Neural cell (in vitro differentiated cells): ENCODE results near the gene HEBP2. TPM values are rescaled to one million over a fixed set of nuclear protein-coding genes. Genes with fewer than 3 reads are reported as not detected.

Source experiments
- H2AFZ ChIP-seq: fragments of 200-600, 300-800 bp; sonication (generic), shearing (Covaris generic); 2 replicates; pipeline ENCODE4 v1.6.0; 2014; ENCODE audit warnings: low read depth, mild to moderate bottlenecking, antibody characterized with exemption, low read length, moderate library complexity
- H3F3A ChIP-seq: fragments of 200-600 bp; shearing (Covaris generic); 2 replicates; pipeline ENCODE4 v1.6.1; 2016; ENCODE audit warnings: mild to moderate bottlenecking, moderate library complexity, mixed read lengths, antibody characterized with exemption, low read length; ENCODE audit not compliant: insufficient read depth, poor library complexity, severe bottlenecking
- H3K27ac ChIP-seq: fragments of 200-600, 300-800 bp; sonication (generic), shearing (Covaris generic); 2 replicates; pipeline ENCODE4 v1.5.1; 2014; ENCODE audit warnings: mild to moderate bottlenecking, low read length, moderate library complexity
- H3K27me3 ChIP-seq: fragments of 300-800, 200-600 bp; sonication (generic), shearing (Covaris generic); 2 replicates; pipeline ENCODE4 v1.6.0; 2014; ENCODE audit warnings: mild to moderate bottlenecking, low read depth, low read length, moderate library complexity; ENCODE audit not compliant: insufficient read depth
- H3K36me3 ChIP-seq: fragments of 300-800, 200-600 bp; sonication (generic), shearing (Covaris generic); 2 replicates; pipeline ENCODE4 v1.5.1; 2014; ENCODE audit warnings: mild to moderate bottlenecking, antibody characterized with exemption, low read length, moderate library complexity; ENCODE audit not compliant: insufficient read depth
- H3K4me2 ChIP-seq: fragments of 300-800, 200-600 bp; sonication (generic), shearing (Covaris generic); 2 replicates; pipeline ENCODE4 v1.6.0; 2014; ENCODE audit warnings: mild to moderate bottlenecking, low read length
- H3K4me3 ChIP-seq: fragments of 300-800, 200-600 bp; sonication (generic), shearing (Covaris generic); 2 replicates; pipeline ENCODE4 v1.5.1; 2014; ENCODE audit warnings: mild to moderate bottlenecking, low read length, moderate library complexity
- H3K79me2 ChIP-seq: fragments of 200-600 bp; shearing (Covaris generic); replicated peaks from 2 replicates; pipeline ENCODE4 v1.6.0; 2014; ENCODE audit warnings: mild to moderate bottlenecking, low read length, moderate library complexity; ENCODE audit not compliant: insufficient read depth
- H3K9ac ChIP-seq: fragments of 300-800, 200-600 bp; sonication (generic), shearing (Covaris generic); 2 replicates; pipeline ENCODE4 v1.6.1; 2016; ENCODE audit warnings: mild to moderate bottlenecking, low read length, mixed read lengths
- H3K9me2 ChIP-seq: fragments of 200-600 bp; shearing (Covaris generic); 2 replicates; pipeline ENCODE4 v1.6.1; 2016; ENCODE audit warnings: mild to moderate bottlenecking, low read length, mixed read lengths; ENCODE audit not compliant: insufficient read depth
- H3K9me3 ChIP-seq: fragments of 200-600, 300-800 bp; sonication (generic), shearing (Covaris generic); 2 replicates; pipeline ENCODE4 v1.6.1; 2016; ENCODE audit warnings: mild to moderate bottlenecking, mixed run types, low read length, moderate library complexity, mixed read lengths
- H4K20me1 ChIP-seq: fragments of 200-600 bp; shearing (Covaris generic); 2 replicates; pipeline ENCODE4 v1.6.1; 2016; ENCODE audit warnings: mild to moderate bottlenecking, mixed run types; ENCODE audit not compliant: insufficient read depth
- EP300 ChIP-seq: fragments of 450-650 bp; conservative IDR thresholded peaks from 2 replicates; pipeline ENCODE4 v1.6.1; 2014; ENCODE audit warnings: antibody characterized with exemption, mild to moderate bottlenecking, moderate library complexity; ENCODE audit not compliant: poor library complexity, severe bottlenecking
- EZH2 ChIP-seq: fragments of 200-600, 300-800 bp; shearing (Covaris generic), sonication (generic); IDR thresholded peaks from 2 replicates; pipeline ENCODE4 v1.6.1; 2014; ENCODE audit warnings: antibody characterized with exemption, low read length, borderline replicate concordance, mild to moderate bottlenecking; ENCODE audit not compliant: insufficient read depth, poor library complexity, severe bottlenecking
- MXI1 ChIP-seq: fragments of 450-650 bp; conservative IDR thresholded peaks from 2 replicates; pipeline ENCODE4 v1.6.1; 2014; ENCODE audit warnings: antibody characterized with exemption, mild to moderate bottlenecking; ENCODE audit not compliant: poor library complexity, severe bottlenecking
- POLR2AphosphoS5 ChIP-seq: IDR thresholded peaks from 2 replicates; pipeline ENCODE4 v1.6.1; 2012
- RAD21 ChIP-seq: fragments of 450-650 bp; conservative IDR thresholded peaks from 2 replicates; pipeline ENCODE4 v1.6.1; 2014; ENCODE audit warnings: antibody characterized with exemption, mild to moderate bottlenecking, moderate library complexity
- SMC3 ChIP-seq: fragments of 450-650 bp; conservative IDR thresholded peaks from 2 replicates; pipeline ENCODE4 v1.6.1; 2014; ENCODE audit warnings: antibody characterized with exemption, mild to moderate bottlenecking, moderate library complexity; ENCODE audit not compliant: poor library complexity
- TAF1 ChIP-seq: IDR thresholded peaks from 2 replicates; pipeline ENCODE4 v1.6.1; 2012; ENCODE audit warnings: low read depth
- polyA plus RNA-seq: library from polyadenylated mRNA; depleted of rRNA; stranded (reverse); fragments of >200 nt; gene quantifications from 2 replicates; pipeline ENCODE4 v1.2.3, GENCODE V29; 2014
- TF ChIP-seq, protein P1 (sequence below): fragments of 450-650 bp; IDR thresholded peaks from 2 replicates; pipeline ENCODE4 v1.5.1; 2014; ENCODE audit warnings: antibody characterized with exemption, mild to moderate bottlenecking, moderate library complexity; ENCODE audit not compliant: poor library complexity, severe bottlenecking
- TF ChIP-seq, protein P2 (sequence below): IDR thresholded peaks from 2 replicates; pipeline ENCODE4 v1.6.1; 2012; ENCODE audit warnings: borderline replicate concordance

The HEBP2 gene
- polyA plus RNA-seq, 1 donor from 2014 or later, result 3.0 TPM

DNA sequence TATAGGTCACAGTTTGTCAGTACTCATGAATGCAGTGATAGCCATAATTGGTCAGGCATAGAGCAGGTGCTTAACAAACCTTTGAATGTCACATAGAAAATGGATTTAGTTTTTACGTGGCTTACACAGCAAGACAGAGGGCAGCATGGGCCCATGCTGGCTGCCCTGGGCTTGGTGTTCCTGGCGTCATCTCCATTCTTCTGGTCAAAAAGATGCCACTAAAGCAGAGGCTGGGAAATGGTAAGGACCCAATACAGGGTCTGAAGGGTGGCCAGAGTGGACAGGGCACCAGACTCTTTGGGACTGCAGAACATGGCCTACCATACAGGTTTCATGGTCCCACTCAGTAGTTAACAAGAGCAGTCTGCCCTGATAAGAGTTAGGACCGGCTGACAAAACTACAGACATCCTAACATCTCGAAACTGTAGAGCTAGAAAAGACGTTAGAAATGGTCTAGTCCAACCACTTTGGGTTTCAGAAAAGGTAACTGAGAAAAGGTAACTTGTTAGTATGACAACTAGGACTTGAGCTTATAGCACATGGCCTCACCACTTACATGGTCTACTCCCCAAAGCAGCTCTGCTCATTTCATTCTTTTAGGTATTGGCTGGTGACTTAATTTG, 22.6 kb downstream of the HEBP2 start:
- H3K27me3 ChIP-seq, result no peaks in the 10 kb centered on the region
- H3K27ac ChIP-seq, result no peak overlapping the region
- no peaks in the 10 kb centered on the region for H3F3A ChIP-seq
- H4K20me1 ChIP-seq, result no peaks in the 10 kb centered on the region
- H3K9me2 ChIP-seq, result no peaks in the 10 kb centered on the region
- no peak overlapping the region for H3K4me2 ChIP-seq
- no peaks in the 10 kb centered on the region for H3K79me2 ChIP-seq
- no peaks in the 10 kb centered on the region for H3K9me3 ChIP-seq
- H3K9ac ChIP-seq, result no peak overlapping the region
- TF ChIP-seq SMC3 (no peak), TAF1 (no peak), RAD21 (no peak), EP300 (no peak), MXI1 (no peak), EZH2 (no peak), POLR2AphosphoS5 (no peak)
- TF ChIP-seq, protein P1, sequence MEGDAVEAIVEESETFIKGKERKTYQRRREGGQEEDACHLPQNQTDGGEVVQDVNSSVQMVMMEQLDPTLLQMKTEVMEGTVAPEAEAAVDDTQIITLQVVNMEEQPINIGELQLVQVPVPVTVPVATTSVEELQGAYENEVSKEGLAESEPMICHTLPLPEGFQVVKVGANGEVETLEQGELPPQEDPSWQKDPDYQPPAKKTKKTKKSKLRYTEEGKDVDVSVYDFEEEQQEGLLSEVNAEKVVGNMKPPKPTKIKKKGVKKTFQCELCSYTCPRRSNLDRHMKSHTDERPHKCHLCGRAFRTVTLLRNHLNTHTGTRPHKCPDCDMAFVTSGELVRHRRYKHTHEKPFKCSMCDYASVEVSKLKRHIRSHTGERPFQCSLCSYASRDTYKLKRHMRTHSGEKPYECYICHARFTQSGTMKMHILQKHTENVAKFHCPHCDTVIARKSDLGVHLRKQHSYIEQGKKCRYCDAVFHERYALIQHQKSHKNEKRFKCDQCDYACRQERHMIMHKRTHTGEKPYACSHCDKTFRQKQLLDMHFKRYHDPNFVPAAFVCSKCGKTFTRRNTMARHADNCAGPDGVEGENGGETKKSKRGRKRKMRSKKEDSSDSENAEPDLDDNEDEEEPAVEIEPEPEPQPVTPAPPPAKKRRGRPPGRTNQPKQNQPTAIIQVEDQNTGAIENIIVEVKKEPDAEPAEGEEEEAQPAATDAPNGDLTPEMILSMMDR, result no peak
- TF ChIP-seq, protein P2, sequence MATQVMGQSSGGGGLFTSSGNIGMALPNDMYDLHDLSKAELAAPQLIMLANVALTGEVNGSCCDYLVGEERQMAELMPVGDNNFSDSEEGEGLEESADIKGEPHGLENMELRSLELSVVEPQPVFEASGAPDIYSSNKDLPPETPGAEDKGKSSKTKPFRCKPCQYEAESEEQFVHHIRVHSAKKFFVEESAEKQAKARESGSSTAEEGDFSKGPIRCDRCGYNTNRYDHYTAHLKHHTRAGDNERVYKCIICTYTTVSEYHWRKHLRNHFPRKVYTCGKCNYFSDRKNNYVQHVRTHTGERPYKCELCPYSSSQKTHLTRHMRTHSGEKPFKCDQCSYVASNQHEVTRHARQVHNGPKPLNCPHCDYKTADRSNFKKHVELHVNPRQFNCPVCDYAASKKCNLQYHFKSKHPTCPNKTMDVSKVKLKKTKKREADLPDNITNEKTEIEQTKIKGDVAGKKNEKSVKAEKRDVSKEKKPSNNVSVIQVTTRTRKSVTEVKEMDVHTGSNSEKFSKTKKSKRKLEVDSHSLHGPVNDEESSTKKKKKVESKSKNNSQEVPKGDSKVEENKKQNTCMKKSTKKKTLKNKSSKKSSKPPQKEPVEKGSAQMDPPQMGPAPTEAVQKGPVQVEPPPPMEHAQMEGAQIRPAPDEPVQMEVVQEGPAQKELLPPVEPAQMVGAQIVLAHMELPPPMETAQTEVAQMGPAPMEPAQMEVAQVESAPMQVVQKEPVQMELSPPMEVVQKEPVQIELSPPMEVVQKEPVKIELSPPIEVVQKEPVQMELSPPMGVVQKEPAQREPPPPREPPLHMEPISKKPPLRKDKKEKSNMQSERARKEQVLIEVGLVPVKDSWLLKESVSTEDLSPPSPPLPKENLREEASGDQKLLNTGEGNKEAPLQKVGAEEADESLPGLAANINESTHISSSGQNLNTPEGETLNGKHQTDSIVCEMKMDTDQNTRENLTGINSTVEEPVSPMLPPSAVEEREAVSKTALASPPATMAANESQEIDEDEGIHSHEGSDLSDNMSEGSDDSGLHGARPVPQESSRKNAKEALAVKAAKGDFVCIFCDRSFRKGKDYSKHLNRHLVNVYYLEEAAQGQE, result no peak
- H3K36me3 ChIP-seq, result no peaks in the 10 kb centered on the region
- H3K4me3 ChIP-seq, result no peak overlapping the region
- H2AFZ ChIP-seq, result no peak overlapping the region

DNA sequence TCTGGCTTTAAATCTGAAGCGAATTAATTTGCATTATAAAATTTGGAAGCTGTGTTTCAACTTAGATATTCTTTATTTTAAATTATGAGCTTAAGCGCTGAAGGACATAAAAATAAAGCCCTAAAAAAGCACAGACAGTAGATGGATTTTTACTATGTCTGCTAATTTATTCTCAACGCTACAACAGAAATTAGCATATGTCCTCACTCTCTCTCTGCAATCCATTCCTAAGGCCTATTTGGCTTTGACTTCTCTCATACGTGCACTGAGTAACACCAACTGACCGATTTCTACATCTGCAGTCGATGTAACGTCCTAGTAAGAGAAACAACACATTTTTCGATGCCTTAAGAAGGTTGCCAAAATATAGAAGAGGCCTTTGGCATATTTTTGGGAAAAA, 23.7 kb downstream of the HEBP2 start:
- H3K4me3 ChIP-seq, result no peak overlapping the region
- no peak overlapping the region for H3K27ac ChIP-seq
- no peaks in the 10 kb centered on the region for H4K20me1 ChIP-seq
- TF ChIP-seq POLR2AphosphoS5 (no peak), EP300 (no peak), RAD21 (no peak), SMC3 (no peak), TAF1 (no peak), MXI1 (no peak)
- TF ChIP-seq, protein P2, result no peak
- no peaks in the 10 kb centered on the region for H3K36me3 ChIP-seq
- H2AFZ ChIP-seq, result no peak overlapping the region
- H3K79me2 ChIP-seq, result no peaks in the 10 kb centered on the region
- no peaks in the 10 kb centered on the region for H3K9me2 ChIP-seq
- H3K27me3 ChIP-seq, result no peaks in the 10 kb centered on the region
- H3K9me3 ChIP-seq, result no peaks in the 10 kb centered on the region
- no peak overlapping the region for H3K9ac ChIP-seq
- no peaks in the 10 kb centered on the region for H3F3A ChIP-seq
- no peak overlapping the region for H3K4me2 ChIP-seq
